ENCODE measurements around the gene BRAP.

Gene BRAP

DNA sequence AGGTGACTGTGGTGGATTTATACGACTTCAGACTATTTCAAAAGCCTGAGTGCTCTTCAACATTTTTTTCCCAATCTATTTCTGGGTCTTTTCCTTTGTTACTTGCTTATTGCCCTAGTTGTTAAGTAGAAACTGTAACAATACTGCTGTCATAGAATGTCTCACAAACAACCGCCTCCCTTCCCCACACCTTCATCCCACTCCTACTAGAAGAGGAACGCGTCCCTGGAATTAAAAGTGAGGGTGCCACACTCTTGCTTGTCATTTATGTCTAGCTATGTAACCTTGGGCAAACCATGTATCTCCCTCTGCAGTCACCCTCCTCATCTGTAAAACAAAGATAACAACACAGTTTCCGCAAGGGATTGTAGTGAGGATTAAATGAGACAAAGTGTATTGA is 8.6 kb downstream of the BRAP start:
- TF ChIP-seq POLR2A (IDR thresholded peaks at IDR 0.05; ENCODE audit: extremely low read depth, insufficient read length) (no peak), MAX (IDR thresholded peaks at IDR 0.05; ENCODE audit: low read depth, low read length) (no peak), CTCF (IDR thresholded peaks at IDR 0.05; ENCODE audit: low read depth, low read length) (no peak), MYC (IDR thresholded peaks at IDR 0.05; ENCODE audit: low read depth, low read length) (no peak)
- DNase-seq (ENCODE audit: low read depth) = no peak
- no peak overlapping the region for H3K4me3 ChIP-seq (ENCODE audit: low read depth, low read length)

- TF ChIP-seq MYC (IDR thresholded peaks at IDR 0.05; ENCODE audit: low read depth, low read length) (no peak), CTCF (IDR thresholded peaks at IDR 0.05; ENCODE audit: low read depth, low read length) (peak; percentile 43)
- DNase-seq (ENCODE audit: low read depth) = peak; percentile 46
- H3K4me3 ChIP-seq (ENCODE audit: low read depth, low read length) = no peak overlapping the region
Observed at GRCh38 chr12:111673503-111673902, 12.3 kb downstream of the BRAP start.

DNA sequence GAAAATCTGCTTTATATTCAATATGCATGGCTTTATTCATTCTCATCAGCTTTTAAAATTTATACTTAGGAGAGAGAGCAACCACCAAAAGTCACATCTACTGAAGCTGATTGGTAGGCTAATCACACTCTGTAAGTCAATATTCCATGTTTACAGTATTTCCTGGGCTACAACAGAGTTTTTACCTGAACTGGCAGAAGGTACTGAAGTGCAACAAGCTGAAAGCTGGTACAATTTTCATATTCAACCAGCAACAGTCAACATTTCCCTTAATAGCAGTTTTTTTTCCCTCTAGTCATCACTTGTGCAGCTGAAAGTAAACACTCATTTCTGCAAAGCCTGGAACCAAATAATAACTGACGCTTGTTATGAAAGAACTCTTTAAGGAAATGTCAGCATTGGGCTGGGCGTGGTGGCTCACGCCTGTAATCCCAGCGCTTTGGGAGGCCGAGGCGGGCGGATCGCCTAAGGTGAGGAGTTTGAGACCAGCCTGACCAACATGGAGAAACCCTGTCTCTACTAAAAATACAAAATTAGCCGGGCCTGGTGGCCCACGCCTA is 12.9 kb downstream of the BRAP start:
- no peak for DNase-seq (ENCODE audit: low read depth)

DNA sequence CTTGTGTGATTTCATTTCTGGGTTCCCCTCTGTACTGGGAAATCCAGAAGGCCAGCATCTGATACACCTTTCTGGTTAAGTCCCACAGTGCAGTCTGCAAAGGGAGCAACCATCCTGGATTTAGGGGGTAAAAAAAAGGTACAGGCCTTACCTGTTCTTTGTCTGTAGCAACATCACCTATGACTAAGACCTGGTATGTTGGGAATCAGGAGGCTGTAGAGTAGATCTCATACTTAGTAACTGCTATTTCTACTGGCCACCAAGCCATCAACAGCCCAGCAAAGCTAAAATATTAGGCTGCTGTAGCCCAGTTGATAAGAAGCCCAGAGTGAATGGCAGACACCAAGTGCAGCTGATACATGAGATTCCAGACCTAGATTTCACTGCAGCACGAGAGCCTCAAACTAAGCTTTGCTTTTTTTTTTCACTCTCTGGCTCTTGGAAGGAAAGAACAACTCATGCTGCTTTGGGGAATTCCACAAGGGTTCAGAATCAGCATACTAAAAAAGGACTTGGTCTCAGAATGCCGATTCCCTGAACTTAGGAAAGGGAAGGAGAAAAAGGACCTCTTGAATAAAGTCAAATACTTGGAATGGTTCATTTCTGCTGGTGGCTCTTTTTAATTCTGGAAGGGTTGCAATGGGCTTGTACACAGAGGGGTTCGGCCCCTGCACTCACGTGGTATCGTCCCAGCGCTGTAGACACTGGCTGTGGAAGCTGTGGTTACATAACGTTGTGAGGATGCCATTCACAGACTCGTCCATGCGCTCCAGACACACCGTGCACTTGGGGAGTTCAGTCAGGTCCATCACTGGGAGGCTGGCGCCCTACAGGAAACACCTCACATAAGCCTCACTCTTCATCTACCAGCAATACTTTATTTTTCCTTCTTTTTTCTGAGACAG is 20.5 kb downstream of the BRAP start:
- no peak for DNase-seq (ENCODE audit: low read depth)
- TF ChIP-seq POLR2A (IDR thresholded peaks at IDR 0.05; ENCODE audit: extremely low read depth, insufficient read length) = no peak
- no peak for TF ChIP-seq CTCF (IDR thresholded peaks at IDR 0.05; ENCODE audit: low read depth, low read length)
- TF ChIP-seq MAX (IDR thresholded peaks at IDR 0.05; ENCODE audit: low read depth, low read length) = no peak
- no peak for TF ChIP-seq MYC (IDR thresholded peaks at IDR 0.05; ENCODE audit: low read depth, low read length)
- H3K4me3 ChIP-seq (ENCODE audit: low read depth, low read length) = no peak overlapping the region

More for the DNA sequence above, 12.9 kb downstream of the BRAP start:
- no peak for TF ChIP-seq CTCF (IDR thresholded peaks at IDR 0.05; ENCODE audit: low read depth, low read length)
- H3K4me3 ChIP-seq (ENCODE audit: low read depth, low read length) = no peak overlapping the region

GRCh38 chr12:111664499-111664898 is 21.3 kb downstream of the BRAP start:
- TF ChIP-seq MAX (IDR thresholded peaks at IDR 0.05; ENCODE audit: low read depth, low read length) (no peak), MYC (IDR thresholded peaks at IDR 0.05; ENCODE audit: low read depth, low read length) (no peak), CTCF (IDR thresholded peaks at IDR 0.05; ENCODE audit: low read depth, low read length) (no peak), POLR2A (IDR thresholded peaks at IDR 0.05; ENCODE audit: extremely low read depth, insufficient read length) (no peak)
- H3K4me3 ChIP-seq (ENCODE audit: low read depth, low read length) = no peak overlapping the region
- no peak for DNase-seq (ENCODE audit: low read depth)

GRCh38 chr12:111656016-111656415 is 29.7 kb downstream of the BRAP start:
- H3K4me3 ChIP-seq (ENCODE audit: low read depth, low read length) = no peak overlapping the region
- TF ChIP-seq POLR2A (IDR thresholded peaks at IDR 0.05; ENCODE audit: extremely low read depth, insufficient read length) (no peak), MYC (IDR thresholded peaks at IDR 0.05; ENCODE audit: low read depth, low read length) (no peak), CTCF (IDR thresholded peaks at IDR 0.05; ENCODE audit: low read depth, low read length) (no peak), MAX (IDR thresholded peaks at IDR 0.05; ENCODE audit: low read depth, low read length) (no peak)
- DNase-seq (ENCODE audit: low read depth) = no peak

All from NB4 (cell line).